Lower leg skin (tissue), 4 donors: ENCODE measurements around the gene CHRM1. TPM values are rescaled to one million over a fixed set of nuclear protein-coding genes. Genes with fewer than 3 reads are reported as not detected.

ENCODE experiments used
- DNase-seq, 2 donors: peaks; one replicate each; pipeline ENCODE4 v3.0.0-alpha.2; 2019; ENCODE audit warnings: low spot score in 2 of 2
- H3K4me3 ChIP-seq: fragments of 200-600 bp; sonication (generic); 2 replicates; pipeline ENCODE4 v1.5.1; 2017; ENCODE audit warnings: mild to moderate bottlenecking, low read depth; ENCODE audit not compliant: poor library complexity, severe bottlenecking
- CTCF ChIP-seq, 3 donors: fragments of 450-650 bp; IDR thresholded peaks; one replicate each; pipeline ENCODE4 v1.5.1; 2016; ENCODE audit warnings: antibody characterized with exemption in 3 of 3, mild to moderate bottlenecking in 3 of 3, moderate library complexity in 2 of 3
- POLR2A ChIP-seq, 2 donors: fragments of 450-650 bp; IDR thresholded peaks; one replicate each; pipeline ENCODE4 v1.6.1; 2016 to 2017; ENCODE audit warnings: antibody characterized with exemption in 2 of 2, mild to moderate bottlenecking in 1 of 2, moderate library complexity in 1 of 2
- WGBS, 2 donors: methylation state at CpG; one replicate each; pipeline ENCODE4 v1.1.5; 2018; 5-methylcytosine and 5-hydroxymethylcytosine counted together
- intact Hi-C: fragments of 100-400 bp; cut with DNase I; formaldehyde crosslinking; loops from one replicate; pipeline ENCODE4 v1.15.0; 2023; ENCODE audit warnings: low total_unique reads
- total RNA-seq, 4 donors: library from RNA; depleted of rRNA; stranded (reverse); fragments of >200 nt; gene quantifications; one replicate each; pipeline ENCODE4 v1.1.0, GENCODE V29; 2016

Gene CHRM1, protein sequence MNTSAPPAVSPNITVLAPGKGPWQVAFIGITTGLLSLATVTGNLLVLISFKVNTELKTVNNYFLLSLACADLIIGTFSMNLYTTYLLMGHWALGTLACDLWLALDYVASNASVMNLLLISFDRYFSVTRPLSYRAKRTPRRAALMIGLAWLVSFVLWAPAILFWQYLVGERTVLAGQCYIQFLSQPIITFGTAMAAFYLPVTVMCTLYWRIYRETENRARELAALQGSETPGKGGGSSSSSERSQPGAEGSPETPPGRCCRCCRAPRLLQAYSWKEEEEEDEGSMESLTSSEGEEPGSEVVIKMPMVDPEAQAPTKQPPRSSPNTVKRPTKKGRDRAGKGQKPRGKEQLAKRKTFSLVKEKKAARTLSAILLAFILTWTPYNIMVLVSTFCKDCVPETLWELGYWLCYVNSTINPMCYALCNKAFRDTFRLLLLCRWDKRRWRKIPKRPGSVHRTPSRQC
- total RNA-seq, result 1 to 10 TPM; 1.5 to 7.6 (median 4.5) TPM

- TF ChIP-seq CTCF (IDR thresholded peaks at IDR 0.05) (no peak), POLR2A (IDR thresholded peaks at IDR 0.05) (no peak)
- H3K4me3 ChIP-seq, result no peak within 1 kb of the TSS
- DNase-seq, result no peak
- WGBS, 2 donors, result 10 to 15% methylated on average over 8 to 9 of the region's 9 CpGs
- intact Hi-C loops, result no loop called here
Observed at GRCh38 chr11:62921201-62921572, at the start of gene CHRM1. TSS of gene CHRM1 (minus strand) at chr11:62921363. CDS start at chr11:62911100, 10,263 bp downstream.

DNA sequence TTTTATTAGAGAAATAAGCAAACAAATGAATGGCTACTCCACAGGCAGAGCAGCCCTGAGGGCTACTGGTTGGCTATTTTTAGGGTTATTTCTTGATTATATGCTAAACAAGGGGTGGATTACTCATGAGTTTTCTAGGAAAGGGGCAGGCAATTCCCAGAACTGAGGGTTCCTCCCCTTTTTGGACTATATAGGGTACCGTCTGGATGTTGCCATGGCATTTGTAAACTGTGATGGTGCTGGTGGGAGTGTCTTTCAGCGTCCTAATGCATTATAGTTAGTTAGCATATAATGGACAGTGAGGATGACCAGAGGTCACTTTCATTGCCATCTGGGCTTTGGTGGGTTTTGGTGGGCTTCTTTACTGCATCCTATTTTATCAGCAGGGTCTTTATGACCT is 44.4 kb upstream of the CHRM1 start:
- 48 to 55% methylated on average over 2 of the region's 2 CpGs for WGBS, 2 donors
- no peak overlapping the region for H3K4me3 ChIP-seq
- intact Hi-C loops, result no loop called here
- no peak for TF ChIP-seq POLR2A (IDR thresholded peaks at IDR 0.05)
- TF ChIP-seq CTCF (IDR thresholded peaks at IDR 0.05), result no peak
- peak in 1 of 2 donors; percentile 5 for DNase-seq

DNA sequence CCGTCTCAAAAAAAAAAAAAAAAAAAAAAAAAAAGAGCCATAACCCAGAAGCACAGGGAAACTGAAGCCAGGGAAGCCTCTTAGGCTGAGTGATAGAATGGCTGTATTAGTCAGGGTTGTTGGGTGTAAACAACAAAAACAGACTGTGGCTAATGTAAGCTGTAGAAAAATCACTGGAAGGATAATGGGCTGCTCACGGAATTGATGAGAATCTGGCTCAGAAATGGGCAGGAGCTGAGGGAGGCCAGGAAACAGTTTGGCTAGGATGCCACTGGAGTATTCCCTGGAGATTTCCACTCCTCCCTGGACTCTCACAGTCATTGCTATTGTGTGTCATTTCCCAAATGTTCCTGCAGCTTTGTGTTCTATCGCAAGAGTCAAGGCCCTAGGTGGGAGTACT is 41.2 kb upstream of the CHRM1 start:
- H3K4me3 ChIP-seq, result no peak overlapping the region
- DNase-seq, result peak in 1 of 2 donors; percentile 20
- intact Hi-C loops, result no loop called here
- no peak for TF ChIP-seq POLR2A (IDR thresholded peaks at IDR 0.05)
- TF ChIP-seq CTCF (IDR thresholded peaks at IDR 0.05), result no peak
- 56 to 72% methylated on average over 3 of the region's 3 CpGs for WGBS, 2 donors

- H3K4me3 ChIP-seq, result no peak overlapping the region
- TF ChIP-seq POLR2A (IDR thresholded peaks at IDR 0.05), result no peak
- no peak for TF ChIP-seq CTCF (IDR thresholded peaks at IDR 0.05)
- no peak for DNase-seq
- intact Hi-C loops, result no loop called here
- WGBS, 2 donors, result 71 to 74% methylated on average over 4 of the region's 4 CpGs
Observed at GRCh38 chr11:62961017-62961570, 39.9 kb upstream of the CHRM1 start.

GRCh38 chr11:62959422-62959980 is 38.3 kb upstream of the CHRM1 start:
- intact Hi-C loops, result no loop called here
- H3K4me3 ChIP-seq, result no peak overlapping the region
- TF ChIP-seq CTCF (IDR thresholded peaks at IDR 0.05) (no peak), POLR2A (IDR thresholded peaks at IDR 0.05) (no peak)
- 80 to 100% methylated on average over 1 of the region's 1 CpG for WGBS, 2 donors
- peak in 1 of 2 donors; percentile 37 for DNase-seq
